Spleen (tissue), 7 donors: Measurements from ENCODE around the gene PDE10A.

Source experiments
- POLR2A ChIP-seq, 3 donors: fragments of 450-650 bp; IDR thresholded peaks; one replicate each; pipeline ENCODE4 v1.5.1; 2017; ENCODE audit warnings: antibody characterized with exemption in 3 of 3, mild to moderate bottlenecking in 1 of 3
- TF ChIP-seq, protein P1 (sequence below), 11 experiments: fragments of 200-600 bp in 7 of 11; fragments of 450-650 bp in 4 of 11; sonication (generic) in 4 of 11; IDR thresholded peaks in 8 of 11; conservative IDR thresholded peaks in 3 of 11; 1 replicate in 7 of 11; 2 replicates in 4 of 11; pipeline versions ENCODE4 v1.4.0 to v1.8.0; 2016 to 2021; ENCODE audit warnings: antibody characterized with exemption in 11 of 11, inconsistent platforms in 4 of 11, mild to moderate bottlenecking in 1 of 11
- donor health status: DM: no; HTN: no; CAD: no; lungs with moderate emphysema.
- donor health status: DM: no; HTN: no; CAD: no.
- donor health status: DM: no; HTN: no; CAD: no.

DNA sequence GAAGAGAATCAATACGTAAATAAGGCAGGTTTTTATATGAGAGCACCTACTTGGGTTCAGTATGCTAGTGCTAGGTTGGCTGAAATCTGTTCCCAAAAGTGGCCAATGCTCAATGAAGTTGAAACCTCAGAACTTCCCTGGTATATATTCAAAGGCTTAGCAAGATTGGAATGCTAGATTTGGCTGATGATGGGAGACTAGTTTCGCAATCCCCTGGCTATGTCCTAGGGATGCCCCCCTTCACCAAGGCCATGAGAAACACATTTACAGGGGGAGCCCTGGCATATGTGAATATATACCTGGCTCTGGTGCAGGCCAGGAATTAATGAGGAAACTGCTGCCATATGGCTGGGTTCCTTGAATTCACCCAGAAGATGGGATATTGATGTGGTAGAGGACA is 211.2 kb downstream of the PDE10A start:
- TF ChIP-seq POLR2A (IDR thresholded peaks at IDR 0.05), result no peak
- TF ChIP-seq, protein P1, sequence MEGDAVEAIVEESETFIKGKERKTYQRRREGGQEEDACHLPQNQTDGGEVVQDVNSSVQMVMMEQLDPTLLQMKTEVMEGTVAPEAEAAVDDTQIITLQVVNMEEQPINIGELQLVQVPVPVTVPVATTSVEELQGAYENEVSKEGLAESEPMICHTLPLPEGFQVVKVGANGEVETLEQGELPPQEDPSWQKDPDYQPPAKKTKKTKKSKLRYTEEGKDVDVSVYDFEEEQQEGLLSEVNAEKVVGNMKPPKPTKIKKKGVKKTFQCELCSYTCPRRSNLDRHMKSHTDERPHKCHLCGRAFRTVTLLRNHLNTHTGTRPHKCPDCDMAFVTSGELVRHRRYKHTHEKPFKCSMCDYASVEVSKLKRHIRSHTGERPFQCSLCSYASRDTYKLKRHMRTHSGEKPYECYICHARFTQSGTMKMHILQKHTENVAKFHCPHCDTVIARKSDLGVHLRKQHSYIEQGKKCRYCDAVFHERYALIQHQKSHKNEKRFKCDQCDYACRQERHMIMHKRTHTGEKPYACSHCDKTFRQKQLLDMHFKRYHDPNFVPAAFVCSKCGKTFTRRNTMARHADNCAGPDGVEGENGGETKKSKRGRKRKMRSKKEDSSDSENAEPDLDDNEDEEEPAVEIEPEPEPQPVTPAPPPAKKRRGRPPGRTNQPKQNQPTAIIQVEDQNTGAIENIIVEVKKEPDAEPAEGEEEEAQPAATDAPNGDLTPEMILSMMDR (IDR thresholded peaks at IDR 0.05 in 8 of 11, conservative IDR thresholded peaks at IDR 0.05 in 3 of 11), result no peak
